Astrocyte (in vitro differentiated cells and primary cell): ENCODE data around the gene RGCC. TPM values are rescaled to one million over a fixed set of nuclear protein-coding genes. Genes with fewer than 3 reads are reported as not detected.
"Not testable (repeated sequence)": the region's sequence is repeated elsewhere in the genome, so short reads cannot be mapped to it uniquely, and the experiment has no call there.

Experiments used
- DNase-seq: peaks from one replicate; pipeline ENCODE4 v3.0.0-alpha.2; 2010; ENCODE audit warnings: low read depth
- FAIRE-seq: peaks from 2 replicates; lab custom pipeline; 2011; peaks lifted over from hg19 to GRCh38; lab: Jason Lieb, UNC
- H2AFZ ChIP-seq: 2 replicates; pipeline ENCODE4 v1.6.0; 2012; ENCODE audit warnings: low read depth, low read length, inconsistent platforms
- H3K27ac ChIP-seq: 2 replicates; pipeline ENCODE4 v1.5.1; 2011; ENCODE audit warnings: low read depth, low read length, inconsistent platforms
- H3K27me3 ChIP-seq: 2 replicates; pipeline ENCODE4 v1.6.0; 2011; ENCODE audit warnings: low read length, inconsistent platforms; ENCODE audit not compliant: insufficient read depth
- H3K36me3 ChIP-seq: 2 replicates; pipeline ENCODE4 v1.5.1; 2011; ENCODE audit warnings: low read length, inconsistent platforms; ENCODE audit not compliant: insufficient read depth
- H3K4me1 ChIP-seq: 2 replicates; pipeline ENCODE4 v1.5.1; 2011; ENCODE audit warnings: low read length, inconsistent platforms; ENCODE audit not compliant: insufficient read depth
- H3K4me2 ChIP-seq: 2 replicates; pipeline ENCODE4 v1.6.0; 2012; ENCODE audit warnings: low read length, inconsistent platforms
- H3K4me3 ChIP-seq: 2 replicates; pipeline ENCODE4 v1.5.1; 2011; ENCODE audit warnings: low read depth, mild to moderate bottlenecking, low read length, inconsistent platforms; ENCODE audit not compliant: insufficient read depth
- H3K79me2 ChIP-seq: 2 replicates; pipeline ENCODE4 v1.6.0; 2012; ENCODE audit warnings: mild to moderate bottlenecking, low read length, inconsistent platforms; ENCODE audit not compliant: insufficient read depth
- H3K9ac ChIP-seq: 2 replicates; pipeline ENCODE4 v1.6.0; 2012; ENCODE audit warnings: mild to moderate bottlenecking, low read length, inconsistent platforms
- H3K9me3 ChIP-seq: 2 replicates; pipeline ENCODE4 v1.5.1; 2012; ENCODE audit warnings: low read depth, mild to moderate bottlenecking, low read length, inconsistent platforms; ENCODE audit not compliant: insufficient read depth
- H4K20me1 ChIP-seq: 2 replicates; pipeline ENCODE4 v1.6.0; 2012; ENCODE audit warnings: low read length, inconsistent platforms; ENCODE audit not compliant: insufficient read depth
- H3K27ac Mint-ChIP-seq: one replicate; pipeline ENCODE4 v1.8.0; 2021; ENCODE audit warnings: mild to moderate bottlenecking, mixed read lengths; ENCODE audit not compliant: unreplicated experiment
- H3K27me3 Mint-ChIP-seq: one replicate; pipeline ENCODE4 v1.8.0; 2021; ENCODE audit warnings: low read depth, mixed read lengths; ENCODE audit not compliant: unreplicated experiment
- H3K36me3 Mint-ChIP-seq: one replicate; pipeline ENCODE4 v1.8.0; 2021; ENCODE audit warnings: low read depth, mixed read lengths; ENCODE audit not compliant: unreplicated experiment
- H3K4me1 Mint-ChIP-seq: one replicate; pipeline ENCODE4 v1.8.0; 2021; ENCODE audit warnings: low read depth, mixed read lengths; ENCODE audit not compliant: unreplicated experiment
- H3K4me3 Mint-ChIP-seq: one replicate; pipeline ENCODE4 v1.8.0; 2021; ENCODE audit warnings: mild to moderate bottlenecking, moderate library complexity, mixed read lengths; ENCODE audit not compliant: unreplicated experiment
- H3K9me3 Mint-ChIP-seq: one replicate; pipeline ENCODE4 v1.8.0; 2021; ENCODE audit warnings: mild to moderate bottlenecking, mixed read lengths; ENCODE audit not compliant: unreplicated experiment
- EZH2 ChIP-seq: IDR thresholded peaks from 2 replicates; pipeline ENCODE4 v1.6.1; 2012; ENCODE audit warnings: mild to moderate bottlenecking, low read length, inconsistent platforms; ENCODE audit not compliant: insufficient read depth
- total RNA-seq: library from RNA; stranded (reverse); gene quantifications from 2 replicates; pipeline ENCODE4 v1.2.1, GENCODE V29; 2021
- TF ChIP-seq, protein P1 (sequence below): IDR thresholded peaks from 2 replicates; pipeline ENCODE4 v1.5.1; 2011; ENCODE audit warnings: low read depth, mild to moderate bottlenecking, inconsistent platforms, low read length, moderate library complexity; ENCODE audit not compliant: insufficient read depth

Gene RGCC
- total RNA-seq, 1 donor from 2014 or later, result 1.2 TPM

DNA sequence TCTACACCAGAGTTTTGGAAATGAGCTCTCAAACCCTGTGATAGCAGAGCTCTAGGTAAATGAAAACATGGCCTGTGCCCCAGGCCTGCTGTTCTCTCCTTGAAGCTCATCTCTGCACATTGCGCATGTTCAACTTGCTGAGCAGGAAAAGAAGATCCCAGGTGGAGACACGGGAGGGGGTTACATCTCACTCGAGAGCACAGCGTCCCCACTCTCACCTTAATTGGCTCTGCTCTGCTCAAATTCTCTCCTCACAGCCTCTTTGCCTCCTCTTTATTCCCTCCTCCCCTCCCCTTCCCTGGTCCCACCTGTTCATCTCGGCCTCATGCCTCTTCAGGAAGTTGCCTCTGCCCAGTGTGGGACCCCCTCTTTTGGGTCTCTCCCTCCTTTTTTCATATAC, 44.7 kb downstream of the RGCC start:
- peaks cover 8% of the 10 kb centered on the region for H3K9me3 Mint-ChIP-seq

DNA sequence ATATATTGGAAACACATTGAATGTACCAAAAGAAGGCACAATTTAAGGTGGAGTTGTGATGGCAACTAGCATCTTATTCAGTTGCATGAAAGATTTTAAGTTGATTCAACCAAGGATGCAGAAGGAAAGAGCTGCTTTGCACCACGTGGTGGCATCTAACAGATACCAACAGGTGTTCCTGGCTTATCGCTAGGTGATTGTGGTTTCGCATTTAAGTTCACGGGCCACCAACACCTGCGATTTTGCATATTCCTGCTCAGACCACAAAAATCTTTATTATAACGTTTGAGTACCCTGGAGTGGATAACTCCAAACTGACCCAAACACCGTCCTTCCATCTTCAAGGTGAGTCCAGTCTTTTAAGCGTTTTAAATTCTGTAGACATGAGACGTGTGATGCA, 45.3 kb downstream of the RGCC start:
- Mint-ChIP-seq H3K36me3 (no peaks in the 10 kb centered on the region), H3K4me3 (no peak overlapping the region), H3K27me3 (no peaks in the 10 kb centered on the region), H3K4me1 (peaks cover 13% of the 10 kb centered on the region), H3K9me3 (peaks cover 8% of the 10 kb centered on the region), H3K27ac (no peak overlapping the region)
- Histone ChIP-seq H3K4me3 (no peak overlapping the region), H3K9me3 (no peaks in the 10 kb centered on the region), H3K36me3 (no peaks in the 10 kb centered on the region), H4K20me1 (no peaks in the 10 kb centered on the region), H3K9ac (no peak overlapping the region), H3K4me2 (no peak overlapping the region), H3K79me2 (no peaks in the 10 kb centered on the region), H3K27ac (no peak overlapping the region), H3K4me1 (peaks cover 8% of the 10 kb centered on the region), H3K27me3 (no peaks in the 10 kb centered on the region), H2AFZ (no peak overlapping the region)
- TF ChIP-seq EZH2, result no peak
- TF ChIP-seq, protein P1, sequence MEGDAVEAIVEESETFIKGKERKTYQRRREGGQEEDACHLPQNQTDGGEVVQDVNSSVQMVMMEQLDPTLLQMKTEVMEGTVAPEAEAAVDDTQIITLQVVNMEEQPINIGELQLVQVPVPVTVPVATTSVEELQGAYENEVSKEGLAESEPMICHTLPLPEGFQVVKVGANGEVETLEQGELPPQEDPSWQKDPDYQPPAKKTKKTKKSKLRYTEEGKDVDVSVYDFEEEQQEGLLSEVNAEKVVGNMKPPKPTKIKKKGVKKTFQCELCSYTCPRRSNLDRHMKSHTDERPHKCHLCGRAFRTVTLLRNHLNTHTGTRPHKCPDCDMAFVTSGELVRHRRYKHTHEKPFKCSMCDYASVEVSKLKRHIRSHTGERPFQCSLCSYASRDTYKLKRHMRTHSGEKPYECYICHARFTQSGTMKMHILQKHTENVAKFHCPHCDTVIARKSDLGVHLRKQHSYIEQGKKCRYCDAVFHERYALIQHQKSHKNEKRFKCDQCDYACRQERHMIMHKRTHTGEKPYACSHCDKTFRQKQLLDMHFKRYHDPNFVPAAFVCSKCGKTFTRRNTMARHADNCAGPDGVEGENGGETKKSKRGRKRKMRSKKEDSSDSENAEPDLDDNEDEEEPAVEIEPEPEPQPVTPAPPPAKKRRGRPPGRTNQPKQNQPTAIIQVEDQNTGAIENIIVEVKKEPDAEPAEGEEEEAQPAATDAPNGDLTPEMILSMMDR, result no peak
- DNase-seq (no peak), FAIRE-seq (no peak)

More for the DNA sequence above, 44.7 kb downstream of the RGCC start:
- H4K20me1 ChIP-seq, result no peaks in the 10 kb centered on the region
- H2AFZ ChIP-seq, result no peak overlapping the region
- H3K36me3 Mint-ChIP-seq, result no peaks in the 10 kb centered on the region
- H3K36me3 ChIP-seq, result no peaks in the 10 kb centered on the region
- DNase-seq (no peak), FAIRE-seq (no peak)
- H3K27me3 Mint-ChIP-seq, result no peaks in the 10 kb centered on the region
- H3K4me3 Mint-ChIP-seq, result no peak overlapping the region
- H3K79me2 ChIP-seq, result no peaks in the 10 kb centered on the region
- H3K4me1 Mint-ChIP-seq, result peaks cover 13% of the 10 kb centered on the region
- H3K27ac Mint-ChIP-seq, result no peak overlapping the region
- no peaks in the 10 kb centered on the region for H3K27me3 ChIP-seq
- no peak for TF ChIP-seq EZH2
- TF ChIP-seq, protein P1, result no peak
- H3K9ac ChIP-seq, result no peak overlapping the region
- no peaks in the 10 kb centered on the region for H3K9me3 ChIP-seq
- no peak overlapping the region for H3K4me3 ChIP-seq
- H3K4me1 ChIP-seq, result peaks cover 8% of the 10 kb centered on the region
- no peak overlapping the region for H3K27ac ChIP-seq
- H3K4me2 ChIP-seq, result no peak overlapping the region

DNA sequence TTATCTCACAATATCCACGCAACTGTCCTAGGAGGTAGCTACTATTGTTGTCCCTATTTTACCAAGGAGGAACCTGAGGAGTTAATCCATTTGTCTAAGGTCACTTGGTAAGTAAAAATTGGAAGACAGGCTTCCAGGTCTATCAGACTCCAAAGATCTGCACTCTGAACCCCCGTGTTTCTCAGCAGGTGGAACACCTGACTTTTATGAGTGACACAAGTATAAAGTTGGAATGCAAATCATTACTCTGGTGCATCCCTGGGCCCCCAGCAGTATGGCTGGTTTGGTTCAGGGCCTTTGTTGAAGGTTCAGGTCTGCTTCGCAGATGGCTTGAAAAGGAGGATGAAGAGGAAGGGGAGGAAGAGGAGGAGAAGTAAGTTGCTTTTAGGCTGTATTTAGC, 46.0 kb downstream of the RGCC start:
- no peaks in the 10 kb centered on the region for H3K27me3 Mint-ChIP-seq
- no peaks in the 10 kb centered on the region for H3K36me3 Mint-ChIP-seq
- Histone ChIP-seq H3K9me3 (no peaks in the 10 kb centered on the region), H3K27me3 (no peaks in the 10 kb centered on the region), H3K27ac (no peak overlapping the region), H3K4me1 (peaks cover 8% of the 10 kb centered on the region), H3K4me3 (no peak overlapping the region), H4K20me1 (no peaks in the 10 kb centered on the region), H2AFZ (no peak overlapping the region), H3K4me2 (no peak overlapping the region), H3K79me2 (no peaks in the 10 kb centered on the region), H3K9ac (no peak overlapping the region), H3K36me3 (no peaks in the 10 kb centered on the region)
- DNase-seq (no peak), FAIRE-seq (no peak)
- H3K4me1 Mint-ChIP-seq, result peaks cover 13% of the 10 kb centered on the region
- TF ChIP-seq EZH2, result no peak
- TF ChIP-seq, protein P1, result no peak
- H3K9me3 Mint-ChIP-seq, result peaks cover 11% of the 10 kb centered on the region
- H3K27ac Mint-ChIP-seq, result no peak overlapping the region
- H3K4me3 Mint-ChIP-seq, result no peak overlapping the region

DNA sequence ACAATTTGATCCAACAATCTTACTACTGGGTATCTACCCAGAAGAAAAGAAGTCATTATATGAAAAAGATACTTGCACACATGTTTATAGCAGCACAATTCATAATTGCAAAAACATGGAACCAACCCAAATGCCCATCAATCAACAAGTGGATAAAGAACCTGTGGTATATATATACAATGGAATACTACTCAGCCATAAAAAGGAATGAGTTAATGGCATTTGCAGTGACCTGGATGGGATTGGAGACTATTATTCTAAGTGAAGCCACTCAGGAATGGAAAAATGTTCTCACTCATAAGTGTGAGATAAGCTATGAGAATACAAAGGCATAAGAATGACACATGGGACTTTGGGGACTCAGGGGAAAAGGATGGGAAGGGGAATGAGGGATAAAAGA, 47.3 kb downstream of the RGCC start:
- not testable (repeated sequence) for H3K27ac ChIP-seq, H3K27me3 Mint-ChIP-seq, H3K27me3 ChIP-seq, H3K36me3 ChIP-seq, H3K4me3 ChIP-seq, H3K9me3 ChIP-seq, H3K27ac Mint-ChIP-seq, H3K9ac ChIP-seq, H3K36me3 Mint-ChIP-seq, H2AFZ ChIP-seq, H3K4me3 Mint-ChIP-seq, H3K79me2 ChIP-seq, H4K20me1 ChIP-seq, H3K4me2 ChIP-seq, FAIRE-seq, DNase-seq, H3K4me1 ChIP-seq
- Mint-ChIP-seq H3K9me3 (peaks cover 11% of the 10 kb centered on the region), H3K4me1 (peaks cover 13% of the 10 kb centered on the region)
